H7 (cell line): ENCODE results near the gene UBB. TPM values are rescaled to one million over a fixed set of nuclear protein-coding genes. Genes with fewer than 3 reads are reported as not detected.

Experiments used
- DNase-seq: peaks from one replicate; pipeline ENCODE4 v3.0.0; 2012
- H3K27me3 ChIP-seq: 2 replicates; pipeline ENCODE4 v1.6.0; 2011; ENCODE audit warnings: mild to moderate bottlenecking, low read length; ENCODE audit not compliant: control insufficient read depth, insufficient read depth
- H3K36me3 ChIP-seq: replicated peaks from 2 replicates; pipeline ENCODE4 v1.5.1; 2011; ENCODE audit warnings: low read length; ENCODE audit not compliant: control insufficient read depth, insufficient read depth
- H3K4me3 ChIP-seq: 2 replicates; pipeline ENCODE4 v1.5.1; 2011; ENCODE audit warnings: low read depth, mild to moderate bottlenecking, control low read depth, low read length, moderate library complexity; ENCODE audit not compliant: insufficient read depth
- total RNA-seq: library from RNA; depleted of rRNA; stranded (reverse); fragments of >200 nt; shearing (Covaris generic); gene quantifications from 2 replicates; pipeline ENCODE4 v1.2.3, GENCODE V29; 2014; rRNA removed

The UBB gene
- 1,890 and 2,261 TPM in 2 replicates for total RNA-seq

DNA sequence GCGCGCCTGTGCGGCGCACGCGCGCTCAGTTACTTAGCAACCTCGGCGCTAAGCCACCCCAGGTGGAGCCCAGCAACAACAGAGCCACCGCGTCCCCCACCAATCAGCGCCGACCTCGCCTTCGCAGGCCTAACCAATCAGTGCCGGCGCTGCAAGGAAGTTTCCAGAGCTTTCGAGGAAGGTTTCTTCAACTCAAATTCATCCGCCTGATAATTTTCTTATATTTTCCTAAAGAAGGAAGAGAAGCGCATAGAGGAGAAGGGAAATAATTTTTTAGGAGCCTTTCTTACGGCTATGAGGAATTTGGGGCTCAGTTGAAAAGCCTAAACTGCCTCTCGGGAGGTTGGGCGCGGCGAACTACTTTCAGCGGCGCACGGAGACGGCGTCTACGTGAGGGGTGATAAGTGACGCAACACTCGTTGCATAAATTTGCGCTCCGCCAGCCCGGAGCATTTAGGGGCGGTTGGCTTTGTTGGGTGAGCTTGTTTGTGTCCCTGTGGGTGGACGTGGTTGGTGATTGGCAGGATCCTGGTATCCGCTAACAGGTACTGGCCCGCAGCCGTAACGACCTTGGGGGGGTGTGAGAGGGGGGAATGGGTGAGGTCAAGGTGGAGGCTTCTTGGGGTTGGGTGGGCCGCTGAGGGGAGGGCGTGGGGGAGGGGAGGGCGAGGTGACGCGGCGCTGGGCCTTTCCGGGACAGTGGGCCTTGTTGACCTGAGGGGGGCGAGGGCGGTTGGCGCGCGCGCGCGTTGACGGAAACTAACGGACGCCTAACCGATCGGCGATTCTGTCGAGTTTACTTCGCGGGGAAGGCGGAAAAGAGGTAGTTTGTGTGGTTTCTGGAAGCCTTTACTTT is at the start of gene UBB:
Gene UBB (plus strand): TSS at position 452 of the 856 bp plus-strand sequence. CDS start 817 bp downstream, outside the sequence.
- DNase-seq, result peak; percentile 97
- peak within 1 kb of the TSS; percentile 62 for H3K4me3 ChIP-seq
- H3K36me3 ChIP-seq, result peaks cover 12% of the 10 kb centered on the region
- H3K27me3 ChIP-seq, result no peaks in the 10 kb centered on the region

DNA sequence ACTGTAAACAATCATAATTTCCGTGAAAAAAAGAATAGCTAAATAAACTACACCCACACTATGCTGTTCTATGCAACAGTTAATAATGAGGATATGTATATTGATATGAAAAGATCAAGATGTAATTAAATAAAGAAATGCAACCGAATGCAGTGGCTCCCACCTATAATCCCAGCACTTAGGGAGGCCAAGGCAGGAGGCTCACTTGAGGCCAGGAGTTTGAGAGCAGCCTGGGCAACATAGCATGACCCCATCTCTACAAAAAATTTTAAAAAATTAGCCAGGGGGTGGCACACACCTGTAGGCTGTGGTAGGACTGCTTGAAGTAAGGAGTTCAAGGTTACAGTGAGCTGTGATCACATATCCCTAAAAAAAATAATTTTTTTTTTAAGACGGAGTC is 42.5 kb upstream of the UBB start:
- H3K4me3 ChIP-seq, result no peak overlapping the region
- H3K36me3 ChIP-seq, result no peaks in the 10 kb centered on the region; the same call in 1 of the 2 replicates
- H3K27me3 ChIP-seq, result no peaks in the 10 kb centered on the region
- no peak for DNase-seq

DNA sequence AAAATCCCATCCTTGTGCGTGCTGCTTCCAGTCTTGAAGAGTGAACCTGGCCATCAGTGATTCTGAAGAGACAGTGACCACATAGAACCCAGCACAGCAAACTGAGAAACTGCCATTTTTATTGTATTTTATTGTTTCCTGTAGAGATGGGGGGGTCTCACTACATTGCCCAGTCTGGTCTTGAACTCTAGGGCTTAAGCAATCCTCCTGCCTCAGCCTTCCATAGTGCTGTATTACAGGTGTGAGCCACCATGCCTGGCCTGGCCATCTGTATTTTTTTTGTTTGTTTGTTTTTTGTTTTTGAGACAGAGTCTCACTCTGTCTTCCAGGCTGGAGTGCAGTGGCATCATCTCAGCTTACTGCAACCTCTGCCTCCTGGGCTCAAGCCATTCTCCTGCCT is 41.5 kb upstream of the UBB start:
- Histone ChIP-seq H3K27me3 (no peaks in the 10 kb centered on the region), H3K4me3 (no peak overlapping the region), H3K36me3 (no peaks in the 10 kb centered on the region; the same call in 1 of the 2 replicates)
- DNase-seq, result no peak

DNA sequence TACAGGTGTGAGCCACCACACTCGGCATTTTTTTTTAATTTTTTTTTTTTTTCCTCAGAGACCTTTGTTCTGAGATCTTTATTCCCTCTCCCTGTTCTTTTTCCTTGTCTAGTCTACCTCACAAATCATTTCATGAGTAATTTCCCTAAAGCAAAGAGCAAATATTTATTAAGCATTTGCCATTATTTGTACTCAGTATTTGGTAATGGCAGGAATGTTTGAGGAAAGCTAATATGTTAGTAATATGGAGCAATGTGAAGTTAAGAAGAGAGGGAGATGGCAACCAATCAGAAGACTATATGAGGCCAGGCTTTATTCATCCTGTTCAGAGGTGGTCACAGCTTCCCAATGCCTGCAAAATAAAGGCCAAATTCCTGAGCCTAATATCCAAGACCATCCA is 40.9 kb upstream of the UBB start:
- DNase-seq, result no peak
- Histone ChIP-seq H3K36me3 (no peaks in the 10 kb centered on the region; the same call in 1 of the 2 replicates), H3K27me3 (no peaks in the 10 kb centered on the region), H3K4me3 (no peak overlapping the region)

DNA sequence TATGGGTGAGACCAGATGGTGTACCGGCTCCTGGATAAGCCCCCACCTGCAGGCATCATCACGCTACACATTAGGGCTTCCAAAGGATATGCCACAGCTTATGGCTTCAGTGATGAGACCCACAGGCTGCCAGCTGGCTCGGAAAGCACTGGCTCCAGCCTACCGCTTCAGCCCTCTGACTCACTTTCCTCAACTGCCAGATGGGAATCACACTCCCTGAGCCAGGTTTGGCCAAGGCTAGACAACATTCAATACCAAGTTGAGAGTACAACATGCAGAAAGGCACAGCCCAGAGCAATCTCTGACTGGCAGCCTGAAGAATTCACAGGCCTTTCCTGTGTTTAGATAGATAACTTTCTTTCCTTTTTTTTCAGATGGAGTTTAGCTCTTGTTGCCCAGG is 37.9 kb upstream of the UBB start:
- Histone ChIP-seq H3K36me3 (no peaks in the 10 kb centered on the region; the same call in 1 of the 2 replicates), H3K4me3 (no peak overlapping the region), H3K27me3 (no peaks in the 10 kb centered on the region)
- no peak for DNase-seq

DNA sequence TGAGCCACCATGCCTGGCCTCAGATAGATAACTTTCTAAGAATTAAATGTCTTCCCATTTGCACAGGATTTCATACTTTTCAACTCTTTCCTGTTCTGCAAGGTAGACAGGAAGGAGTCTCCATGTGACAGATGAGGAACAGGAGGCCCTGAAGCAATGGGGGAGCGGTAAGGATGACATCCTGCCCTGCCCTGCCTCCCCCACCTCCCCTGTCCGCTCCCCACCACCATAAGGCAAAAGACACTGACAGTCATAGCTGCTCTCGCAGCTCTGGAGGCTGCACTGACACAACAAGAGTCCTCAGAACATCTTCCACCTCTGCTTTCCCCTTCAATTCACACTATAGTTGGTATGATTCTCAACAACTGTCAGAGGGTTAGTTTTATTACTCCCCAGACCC is 37.3 kb upstream of the UBB start:
- DNase-seq, result no peak
- H3K36me3 ChIP-seq, result peaks cover 2% of the 10 kb centered on the region
- no peak overlapping the region for H3K4me3 ChIP-seq
- no peaks in the 10 kb centered on the region for H3K27me3 ChIP-seq

DNA sequence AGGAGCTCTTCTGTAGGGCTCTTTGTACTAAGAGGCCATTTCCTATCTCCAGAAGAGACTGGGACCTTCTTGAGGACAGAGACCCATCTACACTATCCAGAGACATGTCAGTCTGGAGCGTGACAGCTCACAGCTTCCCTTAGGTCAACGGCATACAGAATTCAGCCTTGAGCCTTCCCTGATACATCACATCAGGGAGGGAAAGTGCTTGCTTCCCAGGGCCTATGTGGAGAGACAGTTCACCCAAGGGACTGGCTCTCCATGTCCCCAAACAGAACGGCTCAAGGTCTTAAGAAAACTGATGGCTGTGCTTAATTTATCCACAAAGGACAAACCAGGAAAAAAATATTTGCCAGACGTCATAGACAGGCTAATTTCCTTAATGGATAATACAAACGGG is 35.3 kb upstream of the UBB start:
- H3K4me3 ChIP-seq, result no peak overlapping the region
- no peak for DNase-seq
- H3K27me3 ChIP-seq, result no peaks in the 10 kb centered on the region
- peaks cover 7% of the 10 kb centered on the region for H3K36me3 ChIP-seq

DNA sequence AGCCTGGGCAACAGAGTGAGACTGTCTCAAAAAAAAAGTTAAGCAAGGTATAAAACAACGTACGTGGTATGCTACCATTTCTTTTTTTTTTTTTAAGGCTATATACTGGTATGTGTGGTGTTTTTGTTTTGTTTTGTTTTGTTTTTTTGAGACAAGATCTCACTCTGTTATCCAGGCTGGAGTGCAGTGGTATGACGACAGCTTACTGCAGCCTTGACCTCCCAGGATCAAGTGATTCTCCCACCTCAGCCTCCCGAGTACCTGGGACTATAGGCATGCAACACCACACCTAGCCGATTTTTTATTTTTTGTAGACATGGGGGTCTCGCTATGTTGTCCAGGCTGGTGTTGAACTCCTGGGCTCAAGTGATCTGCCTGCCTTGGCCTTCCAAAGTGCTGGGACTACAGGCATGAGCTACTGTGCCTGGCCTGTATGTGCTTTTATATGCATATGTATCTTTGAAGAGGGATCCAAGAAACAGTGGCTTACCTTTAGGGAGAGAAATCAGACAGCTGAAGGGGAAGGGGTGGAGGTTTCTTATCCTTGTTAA is 34.1 kb upstream of the UBB start:
- DNase-seq, result no peak

DNA sequence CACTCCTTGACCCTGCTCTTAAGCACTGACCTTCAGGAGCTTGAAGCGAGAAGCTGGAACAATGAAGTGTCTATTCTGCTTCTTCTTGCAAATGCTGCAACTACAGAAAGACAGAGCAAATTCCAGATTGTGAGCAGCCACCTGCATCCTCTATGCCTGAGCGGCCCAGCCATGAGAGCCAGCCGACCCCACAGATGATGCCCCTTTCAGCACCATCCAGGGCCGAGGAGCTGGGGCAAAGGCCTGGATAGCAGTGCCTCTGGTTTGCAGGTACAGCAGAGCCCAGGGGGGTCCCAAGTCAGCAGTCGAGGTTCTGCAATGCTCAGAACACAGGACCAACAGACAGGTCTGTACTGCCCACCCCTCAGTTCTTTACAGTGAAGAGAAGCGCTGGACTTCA is 32.3 kb upstream of the UBB start:
- peaks cover 7% of the 10 kb centered on the region for H3K36me3 ChIP-seq
- DNase-seq, result no peak
- no peak overlapping the region for H3K4me3 ChIP-seq
- no peaks in the 10 kb centered on the region for H3K27me3 ChIP-seq

More for the DNA sequence above, 34.1 kb upstream of the UBB start:
- H3K36me3 ChIP-seq, result peaks cover 7% of the 10 kb centered on the region
- H3K27me3 ChIP-seq, result no peaks in the 10 kb centered on the region
- no peak overlapping the region for H3K4me3 ChIP-seq

DNA sequence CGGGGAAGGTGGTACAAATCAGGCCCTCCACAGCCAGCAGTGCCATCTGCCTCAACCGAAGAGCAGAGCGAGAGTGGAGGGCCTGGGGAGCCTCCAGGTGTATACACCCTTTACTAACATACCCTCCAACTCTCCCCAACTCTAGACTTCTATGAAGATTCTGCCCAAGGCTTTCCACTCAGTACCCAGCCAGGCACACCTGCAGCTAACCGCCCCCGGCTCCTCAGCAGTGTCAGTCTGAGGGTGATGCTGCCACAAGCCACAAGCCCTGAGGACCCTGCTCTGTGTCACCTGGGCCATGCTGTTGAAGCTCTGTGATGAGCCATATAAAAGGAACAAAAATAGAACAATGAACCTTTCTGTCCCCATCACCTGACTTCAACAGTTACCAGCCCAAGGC is 31.5 kb upstream of the UBB start:
- Histone ChIP-seq H3K27me3 (no peaks in the 10 kb centered on the region), H3K36me3 (peaks cover 7% of the 10 kb centered on the region), H3K4me3 (no peak overlapping the region)
- DNase-seq, result no peak

DNA sequence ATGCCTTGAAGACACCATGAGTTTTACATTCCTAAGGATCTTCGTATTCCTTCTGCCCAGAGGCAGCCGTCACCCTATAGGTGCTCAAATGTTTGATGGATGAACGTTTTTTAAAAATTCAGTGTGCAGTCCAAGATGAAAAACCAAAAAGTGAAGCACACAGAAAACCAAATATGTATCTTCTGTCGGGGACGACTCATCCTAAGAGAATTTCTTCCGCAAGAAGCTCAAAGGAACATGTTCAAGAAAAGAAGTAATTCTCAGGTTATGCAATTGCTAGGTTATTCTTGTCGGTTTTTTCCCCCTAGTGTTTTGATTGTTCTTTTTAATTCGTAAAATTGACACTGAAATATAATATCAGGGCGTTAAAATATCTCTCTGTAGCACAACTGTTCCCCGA is 29.1 kb upstream of the UBB start:
- H3K4me3 ChIP-seq, result peak overlapping the region; percentile 78
- no peak for DNase-seq
- H3K27me3 ChIP-seq, result no peaks in the 10 kb centered on the region
- peaks cover 7% of the 10 kb centered on the region for H3K36me3 ChIP-seq

DNA sequence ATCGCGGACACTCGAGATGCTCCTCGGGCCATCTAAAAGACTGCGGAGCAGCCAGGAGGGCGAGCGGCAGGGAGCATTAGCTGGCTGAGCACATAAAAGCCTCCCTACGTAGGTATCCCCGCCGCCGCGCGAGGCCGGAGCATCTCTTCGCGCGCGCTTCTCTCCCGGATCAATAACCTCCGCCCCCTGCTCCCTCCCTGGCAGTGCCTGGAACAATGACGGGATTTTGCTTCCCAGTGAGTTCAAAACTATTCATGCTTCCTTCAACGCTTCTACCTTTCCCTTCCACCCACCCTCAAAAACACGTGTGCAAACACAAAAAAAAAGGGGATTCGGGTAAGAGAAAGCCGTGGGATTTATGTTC is 28.6 kb upstream of the UBB start:
- Histone ChIP-seq H3K27me3 (no peaks in the 10 kb centered on the region), H3K4me3 (peak overlapping the region; percentile 78), H3K36me3 (peaks cover 7% of the 10 kb centered on the region)
- DNase-seq, result peak; percentile 86

DNA sequence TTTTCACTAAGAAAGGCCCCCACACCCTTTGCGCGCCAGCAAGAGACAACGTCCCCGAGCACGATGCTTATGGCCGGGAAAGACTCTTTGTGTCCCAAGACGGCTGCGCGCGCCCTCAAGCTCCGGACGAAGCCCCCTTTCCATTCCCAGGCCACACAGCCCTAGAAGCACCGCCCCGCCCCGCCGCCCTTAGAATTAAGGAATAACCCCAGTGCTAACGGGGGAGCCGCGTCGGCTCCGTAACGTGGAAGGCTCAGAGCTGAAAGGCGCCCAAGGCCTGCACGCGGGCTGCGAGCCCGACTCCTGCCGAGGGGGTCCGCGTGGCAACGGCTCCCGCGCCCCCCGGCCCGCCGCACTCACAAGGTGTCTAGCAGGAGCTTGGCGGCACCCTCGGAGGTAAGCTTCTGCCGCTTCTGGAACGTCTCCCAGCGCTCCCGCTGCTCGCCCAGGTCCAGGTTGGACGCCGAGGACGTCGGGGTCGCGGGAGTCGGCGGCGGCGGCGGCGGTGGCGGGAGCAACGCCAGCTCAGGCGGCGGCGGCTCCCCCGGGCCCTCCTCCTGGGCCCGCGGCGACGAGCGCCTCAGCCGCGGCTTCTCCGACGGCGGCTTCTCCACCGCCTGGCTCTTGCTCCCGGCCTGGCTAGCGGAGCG is 28.1 kb upstream of the UBB start:
- Histone ChIP-seq H3K27me3 (no peaks in the 10 kb centered on the region), H3K4me3 (peak overlapping the region; percentile 78), H3K36me3 (peaks cover 7% of the 10 kb centered on the region)
- DNase-seq, result peak; percentile 84

DNA sequence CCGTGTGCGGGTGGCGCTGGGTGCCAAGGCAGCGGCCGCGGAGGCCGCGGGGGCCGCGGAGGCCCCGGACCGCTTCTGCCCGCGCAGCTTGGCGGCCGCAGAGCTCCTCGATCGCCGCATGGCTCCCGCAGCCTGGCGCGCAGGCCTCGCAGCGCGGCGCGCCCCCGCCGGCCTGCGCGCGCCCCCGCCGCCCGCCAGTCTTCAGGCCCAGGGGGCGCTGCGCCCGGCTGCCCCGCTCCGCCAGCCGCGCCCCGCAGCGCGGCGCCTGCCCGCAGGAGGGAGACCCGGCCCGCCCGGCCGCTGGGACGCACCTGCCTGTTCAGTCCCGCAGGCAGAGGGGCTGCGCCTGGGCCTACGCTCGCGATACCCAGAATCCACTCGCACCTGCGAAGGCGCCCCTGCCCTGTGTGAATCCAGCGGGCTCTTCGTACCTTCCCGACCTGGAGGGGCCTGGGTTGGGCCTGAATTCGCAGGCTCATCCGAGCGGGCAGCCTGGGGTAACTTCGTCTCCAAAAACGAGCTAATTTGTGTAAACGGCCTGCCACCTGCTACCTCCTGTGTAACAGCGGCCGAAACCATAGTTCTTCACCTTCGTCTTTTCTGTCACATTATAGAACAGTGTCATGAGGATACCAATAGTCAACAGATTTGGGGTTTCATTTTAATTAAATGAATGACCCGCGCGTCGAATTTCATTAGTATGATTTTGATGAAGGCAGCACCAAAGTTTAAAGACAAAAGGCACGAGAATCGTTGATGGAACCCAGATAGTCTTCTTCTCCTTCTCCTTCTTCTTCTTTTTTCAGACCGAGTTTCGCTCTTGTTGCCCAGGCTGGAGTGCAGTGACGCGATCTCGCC is 27.3 kb upstream of the UBB start, which contains the start of gene CENPV:
Gene CENPV (minus strand): TSS at position 153 of the 858 bp plus-strand sequence. CDS start 33 bp downstream, at position 120.
- Histone ChIP-seq H3K27me3 (no peaks in the 10 kb centered on the region), H3K36me3 (peaks cover 5% of the 10 kb centered on the region), H3K4me3 (peak within 1 kb of the TSS; percentile 78)
- DNase-seq, result peak; percentile 98
